Hematopoietic multipotent progenitor cell treated with erythropoietin and hydrocortisone succinate and interleukin-3 and kit ligand, for 17 days (in vitro differentiated cells): ENCODE measurements around the gene OTULINL.

Source experiments
- DNase-seq: peaks from one replicate; pipeline ENCODE4 v3.0.0-alpha.2; 2015; ENCODE audit warnings: low spot score

Gene OTULINL

DNA sequence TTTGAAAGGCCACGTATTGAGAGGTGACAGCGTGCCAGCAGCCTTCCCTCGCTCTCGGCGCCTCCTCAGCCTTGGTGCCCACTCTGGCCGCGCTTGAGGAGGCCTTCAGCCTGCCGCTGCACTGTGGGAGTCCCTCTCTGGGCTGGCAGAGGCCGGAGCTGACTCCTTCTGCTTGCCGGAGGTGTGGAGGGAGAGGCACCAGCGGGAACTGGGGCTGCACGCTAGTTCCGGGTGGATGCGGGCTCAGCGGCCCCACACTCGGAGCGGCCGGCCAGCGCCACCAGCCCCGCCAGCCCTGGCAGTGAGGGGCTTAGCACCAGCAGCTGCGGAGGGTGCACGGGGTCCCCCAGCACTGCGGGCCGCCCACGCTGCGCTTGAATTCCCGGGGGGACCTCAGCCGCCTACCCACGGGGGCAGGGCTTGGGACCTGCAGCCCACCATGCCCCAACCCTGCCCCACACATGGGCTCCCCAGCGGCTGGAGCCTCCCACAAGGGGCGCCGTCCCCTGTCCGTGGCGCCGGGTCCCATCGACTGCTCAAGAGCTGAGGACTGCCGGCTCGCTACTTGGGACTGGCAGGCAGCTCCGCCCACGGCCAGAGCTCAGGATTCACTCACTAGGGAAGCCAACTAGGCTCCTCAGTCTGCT lies 4.4 kb upstream of the OTULINL start:
- DNase-seq, result no peak

DNA sequence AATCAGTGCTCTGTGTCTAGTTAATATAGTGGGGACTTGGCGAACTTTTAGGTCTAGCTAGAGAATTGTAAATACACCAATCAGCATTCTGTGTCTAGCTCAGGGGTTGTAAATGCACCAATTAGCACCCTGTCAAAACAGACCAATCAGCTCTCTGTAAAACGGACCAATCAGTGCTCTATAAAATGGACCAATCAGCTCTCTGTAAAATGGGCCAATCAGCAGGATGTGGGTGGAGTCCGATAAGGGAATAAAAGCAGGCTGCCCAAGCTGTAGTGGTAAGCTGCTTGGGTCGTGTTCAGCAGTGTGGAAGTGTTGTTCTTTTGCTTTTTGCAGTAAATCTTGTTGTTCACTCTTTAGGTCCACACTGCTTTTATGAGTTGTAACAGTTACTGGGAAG lies 3.6 kb upstream of the OTULINL start:
- DNase-seq, result no peak

DNA sequence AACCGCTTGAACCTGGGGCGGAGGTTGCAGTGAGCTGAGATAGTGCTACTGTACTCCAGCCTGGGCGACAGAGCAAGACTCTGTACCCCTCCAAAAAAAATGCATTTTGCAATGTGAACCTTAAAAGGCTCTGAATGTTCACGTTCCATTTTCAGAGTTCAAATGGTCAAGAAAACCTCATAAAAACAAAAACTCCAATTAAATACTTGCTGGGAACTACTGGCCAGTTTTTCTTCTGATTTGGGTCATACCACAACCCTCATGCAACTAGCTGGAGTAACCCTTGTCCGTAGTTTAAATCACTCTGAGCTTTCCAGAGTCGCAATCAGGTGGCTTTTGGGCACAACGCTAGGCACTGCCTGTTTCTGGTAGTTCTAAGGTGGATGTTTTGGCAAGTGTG lies 2.3 kb upstream of the OTULINL start:
- DNase-seq, result no peak

DNA sequence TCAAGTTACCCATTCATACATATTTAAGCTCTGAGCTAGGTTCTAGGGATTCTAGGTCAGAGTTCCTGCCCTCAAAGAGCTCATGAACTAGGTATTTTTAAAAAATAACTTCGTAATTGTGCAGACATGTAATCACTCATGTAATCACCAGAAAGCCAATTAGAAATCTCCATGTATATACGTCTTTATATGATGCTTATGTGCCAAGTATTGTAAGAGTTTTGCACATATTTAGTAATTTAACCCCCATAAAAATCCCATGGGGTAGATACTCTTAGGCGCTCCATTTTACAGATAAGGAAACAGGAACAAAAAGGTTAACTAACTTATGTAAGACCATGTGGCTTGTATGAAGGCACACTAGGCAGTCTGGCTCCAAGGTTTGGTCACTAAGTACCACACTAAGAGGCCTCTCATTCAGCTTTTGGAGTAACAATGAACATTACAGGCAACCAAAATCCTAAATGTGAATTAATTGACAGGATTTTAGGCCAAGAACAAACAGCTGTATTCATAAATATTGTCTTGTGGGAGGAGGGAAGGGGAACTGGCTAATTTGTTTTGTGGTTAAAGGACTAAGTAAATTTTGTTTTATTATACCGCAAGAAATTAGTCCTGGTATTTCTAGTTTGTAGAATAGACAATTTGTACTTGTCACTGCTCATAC lies 1.7 kb upstream of the OTULINL start:
- no peak for DNase-seq

DNA sequence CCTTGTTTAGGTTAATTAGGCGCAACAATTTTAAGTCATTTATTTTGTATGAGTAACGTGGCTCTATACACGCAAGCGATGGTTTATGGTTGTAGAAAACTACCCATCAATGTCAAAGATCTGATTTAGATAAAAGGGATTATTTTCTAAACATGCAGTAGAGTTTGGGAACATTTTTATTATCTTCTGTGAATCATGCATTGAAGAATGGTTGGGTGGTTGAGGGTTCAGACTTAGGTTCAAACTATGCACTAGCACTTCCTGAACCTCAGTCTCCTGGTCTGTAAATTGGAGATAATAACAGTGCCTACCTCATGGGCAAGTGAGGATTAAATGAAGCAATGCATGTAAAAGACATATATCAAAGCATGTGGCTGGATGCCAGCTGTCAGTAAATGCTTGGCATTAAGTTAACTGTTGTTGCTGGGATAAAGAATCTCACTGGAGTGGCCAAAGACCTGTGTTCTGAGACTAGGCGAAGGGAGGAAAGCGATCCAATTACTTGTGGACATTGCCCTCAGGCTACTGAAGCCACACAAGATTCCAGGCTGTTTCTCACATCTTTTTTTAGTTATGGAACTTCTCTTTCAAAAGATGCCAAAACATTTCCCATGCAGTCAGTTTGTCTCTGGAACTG lies 1.1 kb upstream of the OTULINL start:
- no peak for DNase-seq

DNA sequence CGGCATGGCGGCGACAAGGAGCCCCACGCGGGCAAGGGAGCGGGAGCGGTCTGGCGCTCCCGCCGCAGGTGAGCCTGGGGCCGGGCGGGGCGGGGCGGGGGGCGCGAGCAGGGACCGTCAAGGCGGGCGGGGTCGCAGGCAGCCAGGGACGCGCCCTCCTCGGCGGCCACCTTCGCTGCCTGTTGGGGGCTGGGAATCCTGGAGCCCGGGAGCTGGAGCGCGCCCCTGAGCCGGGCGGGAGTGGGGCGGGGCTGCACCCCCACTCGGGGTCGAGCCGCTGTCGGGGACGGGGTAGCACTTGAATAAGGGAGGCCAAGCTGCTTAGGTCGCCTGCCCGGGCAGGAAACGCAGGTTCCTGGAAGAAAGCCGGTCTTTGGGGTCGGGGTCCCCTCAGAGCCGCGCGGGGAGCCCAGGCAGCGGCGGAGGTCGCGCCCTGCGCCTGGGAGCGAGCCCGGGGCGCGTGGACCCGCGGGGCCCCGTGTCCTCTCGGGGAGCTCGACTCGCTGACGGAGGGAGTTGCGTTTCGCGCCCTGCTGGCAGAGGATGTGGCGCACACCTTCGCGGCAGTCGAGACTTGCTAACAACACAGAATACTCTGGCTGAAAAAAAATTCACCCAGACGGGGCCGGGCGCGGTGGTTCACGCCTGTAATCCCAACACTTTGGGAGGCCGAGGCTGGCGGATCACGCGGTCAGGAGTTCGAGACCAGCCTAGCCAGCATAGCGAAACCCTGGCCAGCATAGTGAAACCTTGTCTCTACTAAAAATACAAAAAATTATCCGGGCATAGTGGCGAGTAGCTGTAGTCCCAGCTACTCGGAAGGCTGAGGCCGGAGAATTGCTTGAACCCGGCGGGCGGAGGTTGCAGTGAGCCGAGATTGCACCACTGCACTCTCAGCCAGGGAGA lies 552 bp downstream of the OTULINL start:
- DNase-seq, result no peak

DNA sequence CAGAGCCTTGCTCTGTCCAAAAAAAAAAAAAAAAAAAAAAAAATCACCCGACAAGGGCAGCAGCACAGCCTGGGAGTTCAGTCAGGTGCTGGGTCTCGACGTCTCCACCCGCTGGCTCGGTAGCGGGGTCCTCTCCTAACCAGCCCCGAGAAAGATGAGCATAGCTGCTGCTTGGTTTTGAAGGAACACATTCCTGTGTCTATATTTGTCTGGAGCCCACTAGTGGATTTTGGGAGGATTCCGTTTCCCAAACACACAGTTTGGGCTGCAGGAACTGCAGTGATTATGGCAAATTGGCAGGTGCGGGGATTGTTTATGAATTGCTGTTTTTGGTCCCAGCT lies 1.2 kb downstream of the OTULINL start:
- no peak for DNase-seq

DNA sequence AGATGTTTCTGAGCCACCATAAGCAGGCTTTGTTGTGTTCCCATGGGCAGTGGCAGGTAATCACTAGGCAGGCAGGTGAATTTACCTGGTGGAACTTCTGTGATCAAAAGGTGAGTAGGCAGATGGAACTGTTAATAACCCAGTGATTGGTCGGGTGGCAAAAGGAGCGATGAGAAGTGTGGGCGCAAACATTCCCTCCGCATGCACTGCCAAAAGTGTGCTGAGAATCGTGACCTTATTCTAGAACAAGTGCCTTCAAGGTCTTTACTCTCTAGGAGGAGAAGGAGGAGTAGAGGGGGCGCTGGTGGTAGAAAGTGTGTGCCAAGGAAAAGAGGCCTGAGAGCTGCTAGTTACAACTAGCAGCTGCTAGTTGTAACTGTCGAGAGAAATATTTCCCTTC lies 3.3 kb downstream of the OTULINL start:
- no peak for DNase-seq

DNA sequence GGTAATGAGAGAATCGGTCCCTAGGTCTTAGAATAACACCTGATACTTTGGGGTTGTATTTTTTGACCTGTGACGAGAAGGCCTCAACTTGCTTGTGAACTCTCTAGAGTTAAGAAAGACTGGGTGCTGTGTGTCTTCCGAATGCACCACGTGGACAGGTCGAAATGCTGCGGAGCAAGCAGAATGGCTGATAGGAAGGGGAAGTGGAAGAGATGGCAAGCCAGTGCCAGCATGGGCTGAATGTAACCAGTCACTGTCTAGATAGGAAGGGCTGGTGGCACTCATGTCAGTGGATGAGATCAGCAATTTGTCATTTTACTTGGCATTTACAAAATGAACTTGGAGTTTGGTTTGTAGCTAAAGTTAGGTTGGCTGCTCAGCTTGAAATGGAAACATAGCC lies 5.6 kb downstream of the OTULINL start:
- DNase-seq, result no peak

DNA sequence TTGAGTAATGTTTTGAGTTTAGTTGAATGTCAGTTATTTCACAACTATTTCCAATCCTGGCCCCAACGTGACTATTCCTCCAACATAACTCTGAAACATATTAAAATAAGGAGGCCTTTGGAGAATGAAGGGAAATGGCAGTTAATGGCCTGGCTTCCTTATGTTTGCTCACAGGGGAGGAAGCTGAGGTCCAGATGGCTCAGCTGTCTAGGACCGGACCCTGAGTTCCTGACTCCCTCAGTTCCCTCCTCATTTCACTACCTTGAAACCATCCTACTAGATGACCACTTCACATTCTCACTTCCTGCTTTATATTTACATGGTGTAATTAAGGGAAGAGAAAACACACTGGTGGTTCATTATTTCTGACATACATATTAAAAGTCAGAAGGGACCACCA lies 6.6 kb downstream of the OTULINL start:
- no peak for DNase-seq

DNA sequence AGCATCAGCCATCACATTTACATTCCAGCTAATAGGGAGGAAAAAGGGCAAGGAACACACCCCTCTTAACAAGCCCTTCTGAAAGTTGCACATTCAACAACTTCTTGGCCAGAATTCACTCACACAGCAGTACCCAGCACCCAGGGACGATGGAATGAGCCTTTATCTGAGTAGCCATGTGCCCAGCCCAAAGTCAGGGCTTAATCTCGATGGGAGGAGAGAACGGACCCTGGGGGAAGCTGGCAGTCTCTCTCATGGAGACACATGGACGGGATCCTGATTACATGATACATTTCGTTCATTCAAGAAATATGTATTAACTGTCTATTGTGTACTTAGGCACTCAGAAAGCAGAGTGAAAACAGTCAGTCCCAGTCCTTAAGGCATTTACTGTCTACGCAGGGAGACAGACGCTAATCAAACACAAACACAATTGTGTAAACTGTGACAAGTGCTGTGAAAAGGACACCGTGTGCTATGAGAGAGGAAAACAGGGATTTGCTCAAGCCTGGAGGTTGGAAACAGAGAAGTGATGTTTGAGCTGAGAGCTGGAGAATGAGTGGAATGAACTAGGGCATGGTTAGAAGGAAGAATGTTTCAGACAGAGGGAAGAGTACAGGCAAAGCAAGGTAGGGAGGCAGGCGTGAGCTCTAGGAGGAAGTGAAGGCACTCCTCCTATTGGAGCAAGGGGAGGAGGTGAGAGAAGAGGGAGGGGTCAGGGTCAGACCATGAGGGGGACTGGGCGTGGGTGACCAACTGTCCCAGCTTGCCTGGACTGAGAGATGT lies 7.4 kb downstream of the OTULINL start:
- no peak for DNase-seq

DNA sequence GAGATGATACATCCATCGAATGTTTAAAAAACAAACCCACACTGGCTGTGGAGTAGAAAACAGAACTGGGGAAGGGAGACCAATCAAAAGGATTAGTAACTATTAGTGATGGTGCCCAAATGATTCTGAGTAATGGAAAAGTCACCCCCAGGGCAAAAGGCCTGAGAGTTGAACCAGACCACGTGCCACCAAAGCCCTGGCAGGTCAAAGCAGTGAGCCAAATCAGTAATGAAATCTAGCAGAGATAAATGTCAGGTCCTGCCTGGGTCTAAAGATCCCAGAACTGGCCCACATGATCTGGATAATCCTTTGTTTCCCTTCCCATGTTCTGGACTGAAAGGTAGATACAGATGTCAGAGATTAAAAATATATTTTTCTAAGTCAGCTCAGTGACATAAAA lies 9.4 kb downstream of the OTULINL start:
- no peak for DNase-seq

DNA sequence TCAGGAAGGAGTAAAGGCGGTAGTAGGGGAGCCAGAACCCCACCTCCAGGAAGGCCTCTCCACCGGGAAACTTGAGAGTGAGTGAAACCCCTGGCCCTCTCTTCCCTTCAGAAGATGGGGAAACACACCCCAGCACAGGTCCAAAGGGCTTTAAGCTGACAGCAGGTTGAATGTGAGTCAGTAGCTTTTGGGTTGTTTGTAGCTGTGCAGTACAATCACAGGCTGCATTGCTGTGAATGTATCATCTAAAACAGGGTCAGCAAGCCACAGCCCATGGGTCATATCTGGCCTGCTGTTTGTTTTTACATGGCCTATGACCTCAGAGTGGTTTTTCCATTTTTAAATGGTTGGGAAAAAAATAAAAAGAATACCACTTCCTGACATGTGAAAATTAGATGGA lies 10.0 kb downstream of the OTULINL start:
- no peak for DNase-seq

DNA sequence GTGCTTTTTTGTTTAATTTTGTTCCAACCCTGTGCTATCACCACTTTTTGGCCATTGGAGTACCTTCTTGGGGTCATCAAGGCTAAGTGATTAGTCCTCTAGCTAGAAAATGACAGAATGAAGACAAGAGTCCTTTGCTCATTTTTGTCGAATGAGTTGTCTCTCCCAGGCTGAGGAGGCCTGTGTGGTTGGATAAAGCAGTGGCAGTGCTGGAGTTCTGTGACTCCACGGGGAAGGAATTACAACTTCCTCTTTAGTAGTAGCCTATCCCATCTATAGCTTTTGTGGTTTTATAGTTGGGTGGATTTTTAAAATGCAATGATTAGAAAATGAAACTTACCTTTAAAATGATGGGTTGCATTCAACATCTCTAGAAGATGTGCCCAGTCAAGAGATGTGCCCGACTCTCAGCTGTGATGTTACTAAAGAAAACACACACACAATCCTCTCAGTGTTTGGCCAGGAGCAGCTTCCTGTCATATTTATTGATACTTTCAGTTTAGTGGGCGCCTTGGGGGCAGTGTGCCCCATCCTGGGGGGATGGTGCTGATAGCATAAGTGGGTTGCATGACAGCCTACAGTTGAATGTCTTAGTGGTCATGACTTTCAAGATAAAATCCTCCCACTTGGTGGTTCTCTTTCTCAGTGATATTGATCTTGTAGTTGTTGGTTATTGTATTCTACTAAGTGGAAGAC lies 11.9 kb downstream of the OTULINL start:
- DNase-seq, result no peak

DNA sequence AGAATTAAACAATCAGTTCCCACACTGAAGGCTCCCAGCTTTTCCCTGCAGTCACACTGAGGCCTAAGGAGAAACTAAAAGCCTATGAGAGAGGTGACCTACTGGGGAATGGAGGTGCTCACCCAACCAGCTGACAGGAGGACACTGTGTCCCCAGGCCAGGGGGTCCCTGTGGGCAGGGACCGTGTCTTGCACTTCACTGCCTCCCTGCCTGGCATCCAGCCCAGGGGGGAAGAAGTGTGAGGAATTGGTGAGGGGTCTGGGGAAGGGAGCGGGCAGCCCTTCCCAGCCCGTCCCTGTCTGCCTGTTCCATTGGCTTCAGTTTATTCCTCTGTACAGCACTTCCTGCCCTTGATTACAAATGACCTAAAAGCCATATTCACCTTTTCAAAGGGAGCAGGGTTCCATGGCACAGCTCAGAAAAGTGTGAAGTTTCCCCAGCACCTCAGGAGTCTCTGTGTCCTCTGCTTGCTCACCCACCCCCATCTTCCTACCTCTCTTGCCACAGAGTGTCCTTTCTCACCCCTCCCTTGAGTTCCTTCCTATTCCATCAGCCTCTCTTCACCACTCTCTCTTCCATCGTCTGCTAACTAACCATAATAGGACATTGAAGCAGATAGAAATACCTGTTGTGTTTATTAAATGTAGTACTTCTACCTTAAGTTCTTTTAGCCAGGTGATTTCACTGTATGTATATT lies 12.9 kb downstream of the OTULINL start:
- no peak for DNase-seq

DNA sequence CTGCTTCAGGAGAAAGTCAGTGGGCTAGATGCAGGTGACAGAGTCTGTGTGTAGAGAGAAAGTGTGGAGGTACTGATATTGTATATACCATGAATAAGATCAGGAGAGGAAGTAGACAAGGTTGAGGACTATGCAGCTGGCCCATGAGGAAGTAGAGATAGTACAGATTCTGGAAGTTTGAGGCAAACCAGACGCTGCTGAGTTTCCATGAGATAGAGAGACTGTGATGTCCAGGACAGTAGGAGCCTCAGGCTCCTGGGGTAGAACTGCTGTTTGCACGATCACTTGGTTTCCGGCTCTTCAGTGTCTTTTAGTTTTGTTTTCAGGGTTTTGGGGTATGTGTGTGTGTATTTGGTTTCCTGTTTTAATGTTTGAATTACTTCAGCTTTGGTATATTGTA lies 13.6 kb downstream of the OTULINL start:
- no peak for DNase-seq

DNA sequence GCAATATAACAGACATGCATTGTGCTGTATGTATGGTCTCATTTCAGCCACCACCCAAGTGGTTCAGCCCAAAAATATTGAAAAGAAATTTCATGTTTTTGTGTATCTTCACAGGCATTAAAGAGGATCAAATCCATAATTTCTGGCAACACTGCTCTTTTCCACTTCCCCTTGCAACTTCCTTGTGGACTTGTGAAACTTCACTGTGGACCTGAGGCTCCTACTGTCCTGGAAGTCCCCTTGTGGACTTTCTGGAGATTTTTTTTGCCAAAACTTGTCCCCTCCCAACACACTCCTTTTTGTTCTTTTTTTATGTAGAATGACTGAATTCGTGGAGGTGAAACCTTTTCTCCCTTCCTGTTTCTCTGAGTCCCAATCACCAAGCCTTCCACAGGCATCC lies 14.3 kb downstream of the OTULINL start:
- DNase-seq, result no peak

DNA sequence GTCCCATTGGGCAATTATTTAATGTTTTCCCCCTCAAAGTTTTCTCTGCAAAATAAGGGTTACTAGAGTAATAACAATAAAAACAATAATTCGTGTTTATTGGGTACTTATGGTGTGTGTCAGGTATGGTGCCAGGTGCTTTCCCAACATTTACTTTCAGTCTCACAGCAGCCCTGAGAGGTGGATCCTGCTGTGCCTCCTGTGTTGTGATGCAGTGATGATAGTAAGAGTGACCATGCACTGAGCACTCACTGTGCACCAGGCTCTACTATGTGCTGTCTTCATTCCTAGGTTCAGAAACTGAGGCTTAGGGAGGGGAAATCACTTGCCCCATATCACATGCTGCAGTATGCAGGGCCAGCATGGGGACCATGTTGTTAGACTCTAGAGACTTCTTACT lies 15.5 kb downstream of the OTULINL start:
- no peak for DNase-seq

DNA sequence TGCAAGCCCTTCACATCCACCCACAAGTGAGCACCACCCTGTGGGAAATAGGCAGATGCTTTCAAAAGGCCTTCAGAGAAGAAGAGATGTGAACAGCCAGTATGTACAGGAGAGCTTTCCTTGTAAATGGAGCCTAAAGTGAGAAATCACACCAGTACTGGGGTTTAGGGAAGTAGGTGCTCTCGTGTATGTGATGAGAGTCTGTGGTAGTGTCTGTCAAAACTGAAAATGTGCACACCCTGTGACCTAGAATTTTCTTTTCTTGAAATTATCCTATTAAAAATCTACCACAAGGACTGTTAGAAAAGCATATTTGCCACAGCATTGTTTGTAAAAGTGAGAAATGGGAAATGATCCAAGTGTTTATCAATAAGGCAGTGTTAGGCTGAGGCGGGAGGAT lies 16.6 kb downstream of the OTULINL start:
- no peak for DNase-seq

DNA sequence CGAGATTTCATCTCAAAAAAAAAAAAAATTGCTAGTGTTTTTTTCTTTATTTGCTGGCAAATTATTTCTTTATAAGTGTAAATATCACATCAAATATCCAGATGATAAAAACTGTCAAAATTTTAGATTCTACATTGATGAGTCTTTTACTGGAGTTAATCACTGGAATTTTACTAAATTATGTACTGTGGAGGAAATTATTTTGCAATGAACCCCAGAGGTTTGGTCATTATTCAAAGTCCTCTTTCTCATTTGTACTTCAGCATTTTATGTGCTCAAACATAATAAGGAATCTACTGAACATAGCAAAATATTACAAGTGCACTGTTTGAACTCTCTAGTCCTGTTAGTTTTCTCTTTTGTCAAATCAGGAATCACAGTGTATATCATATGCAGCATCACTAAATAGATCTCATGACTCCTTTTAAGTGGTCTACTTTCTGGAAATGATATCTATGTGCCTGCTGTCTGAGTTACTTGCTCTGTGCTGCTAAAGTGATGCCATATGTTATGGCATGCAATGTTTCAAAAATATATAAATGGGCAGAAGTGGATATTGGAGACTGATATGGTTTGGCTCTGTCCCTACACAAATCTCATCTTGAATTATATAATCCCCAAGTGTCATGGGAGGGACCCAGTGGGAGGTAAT lies 18.0 kb downstream of the OTULINL start:
- no peak for DNase-seq
